HepG2 (cell line): ENCODE measurements around the gene MRI1. TPM values are rescaled to one million over a fixed set of nuclear protein-coding genes. Genes with fewer than 3 reads are reported as not detected.
A peak's percentile ranks its signal among the peaks of the same experiment; 100 is the strongest.
"Not testable (repeated sequence)": the region's sequence is repeated elsewhere in the genome, so short reads cannot be mapped to it uniquely, and the experiment has no call there.

Experiments
- ATAC-seq: fragments of 200-7000 bp; cut with Tn5 transposase; 3 replicates; pipeline ENCODE4 v1.9.1; 2020; ENCODE audit warnings: mild to moderate bottlenecking, moderate library complexity
- BruUV-seq: library from RNA; stranded (reverse); fragments of 400-500 nt; replicated peaks from 2 replicates; lab custom pipeline; 2021; lab: Mats Ljungman, UMichigan
- CTCF ChIA-PET: fragments of 300-600 bp; formaldehyde crosslinking; extraction: SDS; loops from one replicate; lab custom pipeline; 2021; ENCODE audit warnings: low total read pairs, inconsistent platforms, low intra/inter-chr PET ratio; lab: Yijun Ruan, JAX
- POLR2A ChIA-PET: fragments of 350-600 bp; sonication (Branson Sonifier 250); formaldehyde crosslinking; loops from one replicate; lab custom pipeline; 2020; ENCODE audit warnings: antibody characterized with exemption, inconsistent platforms; lab: Yijun Ruan, JAX
- DNase-seq: peaks from one replicate; pipeline ENCODE4 v3.0.0-alpha.2; 2015; ENCODE audit warnings: low spot score
- FAIRE-seq: peaks from 3 replicates; lab custom pipeline; 2011; peaks lifted over from hg19 to GRCh38; lab: Jason Lieb, UNC
- H2AFZ ChIP-seq: one replicate; pipeline ENCODE4 v1.6.1; 2011; ENCODE audit warnings: low read length, inconsistent platforms
- H3K27ac ChIP-seq: fragments of 300-600 bp; 3 replicates; pipeline ENCODE4 v1.8.0; 2011; ENCODE audit warnings: mixed run types, mild to moderate bottlenecking, mixed read lengths, low read length, inconsistent platforms; ENCODE audit not compliant: insufficient read depth; ENCODE audit errors: extremely low read length
- H3K27me3 ChIP-seq, 2 experiments: fragments of 200-600 bp in 1 of 2; 2 replicates in 1 of 2; 3 replicates in 1 of 2; pipeline versions ENCODE4 v1.6.0 to v1.8.0; 2011; ENCODE audit warnings: low read length in 2 of 2, mild to moderate bottlenecking in 2 of 2, moderate library complexity in 2 of 2, inconsistent platforms in 1 of 2; ENCODE audit not compliant: insufficient read depth in 2 of 2, control insufficient read depth in 1 of 2
- H3K36me3 ChIP-seq, 2 experiments: fragments of 200-600 bp in 1 of 2; replicated peaks in 1 of 2; 2 replicates in 1 of 2; 3 replicates in 1 of 2; pipeline versions ENCODE4 v1.5.1 to v1.8.0; 2011; ENCODE audit warnings: low read length in 2 of 2, inconsistent platforms in 1 of 2; ENCODE audit not compliant: insufficient read depth in 2 of 2, control insufficient read depth in 1 of 2
- H3K4me1 ChIP-seq: 2 replicates; pipeline ENCODE4 v1.5.1; 2012; ENCODE audit warnings: low read length, inconsistent platforms; ENCODE audit not compliant: insufficient read depth
- H3K4me2 ChIP-seq: 2 replicates; pipeline ENCODE4 v1.6.0; 2011; ENCODE audit warnings: low read depth, low read length, inconsistent platforms
- H3K4me3 ChIP-seq, 3 experiments: fragments of 200-600 bp in 1 of 3; sonication (generic), shearing (Covaris generic) in 1 of 3; replicated peaks in 1 of 3; 2 replicates each; pipeline ENCODE4 v1.5.1; 2011 to 2016; ENCODE audit warnings: low read length in 3 of 3, inconsistent platforms in 2 of 3, low read depth in 2 of 3, mild to moderate bottlenecking in 2 of 3, control low read depth in 1 of 3, mixed read lengths in 1 of 3; ENCODE audit not compliant: insufficient read depth in 1 of 3
- H3K79me2 ChIP-seq: one replicate; pipeline ENCODE4 v1.6.1; 2011; ENCODE audit warnings: low read length, inconsistent platforms; ENCODE audit not compliant: insufficient read depth
- H3K9ac ChIP-seq: 2 replicates; pipeline ENCODE4 v1.6.0; 2011; ENCODE audit warnings: mild to moderate bottlenecking, low read depth, low read length, inconsistent platforms; ENCODE audit not compliant: insufficient read depth
- H3K9me3 ChIP-seq: 2 replicates; pipeline ENCODE4 v1.5.1; 2012; ENCODE audit warnings: mild to moderate bottlenecking, low read length
- H4K20me1 ChIP-seq: 2 replicates; pipeline ENCODE4 v1.6.0; 2011; ENCODE audit warnings: inconsistent platforms, mild to moderate bottlenecking, low read length, moderate library complexity; ENCODE audit not compliant: insufficient read depth
- AGO2 ChIP-seq: fragments of 200-400 bp; formaldehyde crosslinking; optimal IDR thresholded peaks from 2 replicates; pipeline ENCODE3; 2017; ENCODE audit warnings: mild to moderate bottlenecking, low read depth, low read length, moderate library complexity
- CEBPB ChIP-seq: IDR thresholded peaks from 2 replicates; pipeline ENCODE4 v1.6.1; 2011; ENCODE audit warnings: low read depth, low read length, improper control_type of control experiment, borderline replicate concordance
- FOXM1 ChIP-seq: sonication (generic); formaldehyde crosslinking; IDR thresholded peaks from 2 replicates; pipeline ENCODE4 v1.5.0; 2020; ENCODE audit warnings: missing genetic modification reagents
- NCOA5 ChIP-seq: sonication (generic); formaldehyde crosslinking; IDR thresholded peaks from 2 replicates; pipeline ENCODE4 v1.4.0; 2020; ENCODE audit warnings: missing genetic modification reagents
- TMF1 ChIP-seq: sonication (generic); formaldehyde crosslinking; IDR thresholded peaks from 2 replicates; pipeline ENCODE4 v1.8.1; 2022; ENCODE audit warnings: low read depth, missing genetic modification reagents
- ZNF350 ChIP-seq: sonication (generic); formaldehyde crosslinking; IDR thresholded peaks from 2 replicates; pipeline ENCODE4 v1.4.0; 2020; ENCODE audit warnings: mild to moderate bottlenecking, low read depth, missing genetic modification reagents, borderline replicate concordance
- ZNF496 ChIP-seq: sonication (generic); formaldehyde crosslinking; IDR thresholded peaks from 2 replicates; pipeline ENCODE4 v1.8.1; 2023; ENCODE audit warnings: mild to moderate bottlenecking, moderate library complexity, missing genetic modification reagents; ENCODE audit not compliant: insufficient replicate concordance
- ZNF564 ChIP-seq: sonication (generic); formaldehyde crosslinking; IDR thresholded peaks from 2 replicates; pipeline ENCODE4 v1.8.1; 2023; ENCODE audit warnings: mild to moderate bottlenecking, missing genetic modification reagents
- WGBS: methylation state at CpG from one replicate; pipeline ENCODE4 v1.1.6; 2017; ENCODE audit warnings: low lambda C conversion rate; 5-methylcytosine and 5-hydroxymethylcytosine counted together
- in situ Hi-C: cut with HindIII; loops from 2 replicates; pipeline ENCODE4 v1.10.0; 2017; ENCODE audit warnings: low pct_unique_long_range_greater_than_20kb; ENCODE audit not compliant: extremely low pct_ligation_motif_present
- intact Hi-C: fragments of 100-400 bp; cut with micrococcal nuclease; formaldehyde crosslinking; loops from one replicate; pipeline ENCODE4 v1.10.0; 2022; ENCODE audit not compliant: unreplicated experiment
- polyA plus RNA-seq, 8 experiments: library from polyadenylated mRNA; depleted of rRNA in 3 of 8; stranded (reverse) in 7 of 8; unstranded in 1 of 8; fragments of >200 nt; fragmentation: Illumina TruSeq in 4 of 8; extraction: Trizol in 4 of 8; gene quantifications; 2 replicates each; pipeline versions ENCODE4 v1.2.1 to v1.2.3, GENCODE V29; 2011 to 2016; ENCODE audit warnings: low read depth in 4 of 8, missing spikeins in 1 of 8, mixed read lengths in 1 of 8; ENCODE audit not compliant: insufficient read depth in 1 of 8
- total RNA-seq, 5 experiments: library from RNA; depleted of rRNA; stranded (reverse); fragments of >200 nt; fragmentation: Illumina TruSeq; extraction: Trizol; gene quantifications; 2 replicates each; pipeline ENCODE4 v1.2.3, GENCODE V29; 2016; ENCODE audit warnings: low read depth in 1 of 5
- TF ChIP-seq, protein P1 (sequence below): sonication (generic); formaldehyde crosslinking; IDR thresholded peaks from 2 replicates; pipeline ENCODE4 v1.8.0; 2023; ENCODE audit warnings: mild to moderate bottlenecking, missing genetic modification reagents

The MRI1 gene
- total and polyA plus RNA-seq, 2 of the 13 experiments (the other 11 are each of a cell fraction or from before 2014, with no cell fraction given), result 20.1 to 20.6 TPM

DNA sequence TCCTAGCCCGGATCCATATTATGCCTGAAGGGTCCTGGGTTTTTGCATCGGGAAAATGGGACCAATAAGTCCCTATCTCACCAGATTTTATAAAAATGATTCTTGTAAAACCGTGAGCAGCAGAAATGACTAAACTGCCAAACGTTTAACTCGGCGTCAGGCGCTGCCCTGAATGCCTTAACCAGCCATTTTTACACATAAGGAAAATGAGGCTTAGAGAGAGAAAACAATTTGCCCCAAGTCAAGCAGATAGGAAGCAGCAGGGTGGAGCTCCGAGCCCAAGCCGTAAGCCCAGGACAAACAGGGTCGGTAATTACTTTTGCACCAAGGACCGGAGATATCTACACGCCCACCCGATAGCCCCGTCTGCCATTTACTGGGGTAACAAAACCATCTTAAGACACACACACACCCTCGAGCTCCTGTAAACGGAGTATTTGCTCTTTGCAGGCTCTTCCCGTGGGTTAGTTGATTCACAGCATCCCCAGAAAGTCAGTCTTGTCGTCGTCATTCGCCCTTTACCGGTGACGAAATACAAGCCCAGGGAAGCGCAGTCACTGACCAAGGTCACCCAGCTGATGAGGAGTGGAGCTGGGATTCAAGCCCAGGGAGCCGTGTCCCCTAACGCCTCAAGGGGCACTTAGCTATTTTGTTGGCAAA is 16.0 kb upstream of the MRI1 start (continued):
- TF ChIP-seq TMF1 (CRISPR knock-in tag) (no peak), ZNF350 (CRISPR knock-in tag) (0 out of 2 replicates have a peak, but pooled peaks have one; percentile 57), CEBPB (peak; percentile 27; the same call in 1 of the 2 replicates), FOXM1 (no peak), ZNF496 (no peak)
- TF ChIP-seq, protein P1, sequence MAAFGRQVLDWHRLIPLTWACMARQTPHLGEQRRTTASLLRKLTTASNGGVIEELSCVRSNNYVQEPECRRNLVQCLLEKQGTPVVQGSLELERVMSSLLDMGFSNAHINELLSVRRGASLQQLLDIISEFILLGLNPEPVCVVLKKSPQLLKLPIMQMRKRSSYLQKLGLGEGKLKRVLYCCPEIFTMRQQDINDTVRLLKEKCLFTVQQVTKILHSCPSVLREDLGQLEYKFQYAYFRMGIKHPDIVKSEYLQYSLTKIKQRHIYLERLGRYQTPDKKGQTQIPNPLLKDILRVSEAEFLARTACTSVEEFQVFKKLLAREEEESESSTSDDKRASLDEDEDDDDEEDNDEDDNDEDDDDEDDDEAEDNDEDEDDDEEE, result 0 out of 2 replicates have a peak, but pooled peaks have one; percentile 63

DNA sequence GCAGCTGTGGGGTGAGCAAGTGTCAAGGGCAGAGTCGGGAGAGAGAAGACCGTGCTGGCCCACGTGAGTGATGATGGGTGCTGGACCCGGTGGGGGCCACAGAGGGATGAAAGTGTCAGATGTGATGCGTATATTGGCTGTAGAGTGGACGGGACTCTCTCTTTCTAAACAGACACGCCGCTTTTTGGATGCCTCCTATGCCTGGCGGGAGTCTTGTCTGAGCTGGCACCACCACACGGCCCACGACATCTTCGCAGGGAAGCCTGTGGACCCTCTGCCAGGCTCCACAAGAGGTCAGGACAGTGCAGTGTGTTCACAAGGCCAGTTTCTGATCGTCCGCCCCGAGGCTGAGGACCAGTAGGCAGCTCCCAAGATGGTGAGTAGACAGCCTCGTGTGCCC is 12.9 kb upstream of the MRI1 start:
- POLR2A ChIA-PET, result no interaction called here
- TF ChIP-seq NCOA5 (CRISPR knock-in tag) (no peak), AGO2 (peak; percentile 35), ZNF564 (CRISPR knock-in tag) (no peak)
- FAIRE-seq (no peak), DNase-seq (no peak), ATAC-seq (no peak)
- H3K4me1 ChIP-seq, result peaks cover 23% of the 10 kb centered on the region
- no peak overlapping the region for H2AFZ ChIP-seq
- intact Hi-C loops, result no loop called here
- CTCF ChIA-PET, result no interaction called here
- H3K36me3 ChIP-seq, result peaks cover 12 to 20% of the 10 kb centered on the region in 2 experiments
- no peak overlapping the region for H3K9ac ChIP-seq
- no peaks in the 10 kb centered on the region for H4K20me1 ChIP-seq
- no peaks in the 10 kb centered on the region for H3K9me3 ChIP-seq
- H3K4me3 ChIP-seq, result no peak overlapping the region
- WGBS, result 95% methylated on average over 4 of the region's 16 CpGs
- no TSS peak for BruUV-seq
- peaks cover 5% of the 10 kb centered on the region for H3K79me2 ChIP-seq
- in situ Hi-C loops, result loop anchor here (25.0 kb wide), 1 partner anchor 311 kb away; the partner anchor contains the start of genes MISP3 and PALM3
- no peaks in the 10 kb centered on the region; a peak in 1 of 5 replicates for H3K27me3 ChIP-seq
- no peak overlapping the region for H3K27ac ChIP-seq
- H3K4me2 ChIP-seq, result no peak overlapping the region

DNA sequence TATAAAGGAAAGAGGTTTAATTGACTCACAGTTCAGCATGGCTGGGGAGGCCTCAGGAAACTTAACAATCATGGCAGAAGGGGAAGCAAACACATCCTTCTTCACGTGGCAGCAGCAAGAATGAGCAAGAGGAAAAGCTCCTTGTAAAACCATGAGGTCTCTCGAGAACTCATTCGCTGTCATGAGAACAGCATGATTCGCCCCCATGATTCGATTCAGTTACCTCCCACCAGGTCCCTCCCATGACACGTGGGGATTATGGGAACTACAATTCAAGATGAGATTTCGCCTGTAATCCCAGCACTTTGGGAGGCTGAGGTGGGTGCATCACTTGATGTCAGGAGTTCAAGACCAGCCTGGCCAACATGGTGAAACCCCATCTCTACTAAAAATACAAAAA is 10.7 kb upstream of the MRI1 start:
- ATAC-seq, FAIRE-seq, DNase-seq, H4K20me1 ChIP-seq, H3K4me3 ChIP-seq, H3K27ac ChIP-seq, intact Hi-C loops, POLR2A ChIA-PET, H3K79me2 ChIP-seq, H3K4me2 ChIP-seq, H3K9ac ChIP-seq, BruUV-seq, H3K27me3 ChIP-seq, H3K9me3 ChIP-seq, CTCF ChIA-PET, H2AFZ ChIP-seq: not testable (repeated sequence)
- peaks cover 19 to 33% of the 10 kb centered on the region in 2 experiments for H3K36me3 ChIP-seq
- in situ Hi-C loops, result loop anchor here (25.0 kb wide), 1 partner anchor 309 kb away; the partner anchor contains the start of genes MISP3 and PALM3
- 98% methylated on average over 7 of the region's 7 CpGs for WGBS
- peaks cover 12% of the 10 kb centered on the region for H3K4me1 ChIP-seq
